IMR-90 (cell line): ENCODE data around the gene OR52K1. TPM values are rescaled to one million over a fixed set of nuclear protein-coding genes. Genes with fewer than 3 reads are reported as not detected.

ENCODE experiments used
- ATAC-seq: fragments of 200-7000 bp; cut with Tn5 transposase; 2 replicates; pipeline ENCODE4 v1.9.1; 2020; ENCODE audit warnings: low read depth, mild to moderate bottlenecking, moderate library complexity
- BruUV-seq: library from RNA; stranded (reverse); fragments of 400-500 nt; replicated peaks from 2 replicates; lab custom pipeline; 2021; lab: Mats Ljungman, UMichigan
- CTCF ChIA-PET: fragments of 300-600 bp; formaldehyde crosslinking; extraction: SDS; loops from one replicate; lab custom pipeline; 2021; ENCODE audit warnings: antibody characterized with exemption; lab: Yijun Ruan, JAX
- POLR2A ChIA-PET: fragments of 300-600 bp; sonication (Branson Sonifier 250); formaldehyde crosslinking; loops from one replicate; lab custom pipeline; 2022; ENCODE audit warnings: antibody characterized with exemption; ENCODE audit not compliant: unreplicated experiment; lab: Charles Lee
- DNase-seq: peaks from one replicate; pipeline ENCODE4 v3.0.0; 2013
- H2AFZ ChIP-seq: replicated peaks from 2 replicates; pipeline ENCODE3; 2013; ENCODE audit warnings: low read length, mild to moderate bottlenecking; ENCODE audit not compliant: poor library complexity
- H2AK5ac ChIP-seq: 2 replicates; pipeline ENCODE4 v1.6.1; 2013; ENCODE audit warnings: low read depth, low read length, inconsistent platforms
- H2AK9ac ChIP-seq: replicated peaks from 2 replicates; pipeline ENCODE3; 2013; ENCODE audit warnings: mild to moderate bottlenecking, low read depth, low read length, moderate library complexity; ENCODE audit not compliant: poor library complexity
- H2BK120ac ChIP-seq: 2 replicates; pipeline ENCODE4 v1.6.1; 2013; ENCODE audit warnings: low read depth, low read length, inconsistent platforms
- H2BK15ac ChIP-seq: 3 replicates; pipeline ENCODE4 v1.6.1; 2013; ENCODE audit warnings: low read depth, low read length, inconsistent platforms
- H2BK20ac ChIP-seq: 2 replicates; pipeline ENCODE4 v1.6.1; 2013; ENCODE audit warnings: low read depth, mild to moderate bottlenecking, inconsistent platforms, low read length, moderate library complexity
- H2BK5ac ChIP-seq: 2 replicates; pipeline ENCODE4 v1.6.1; 2013; ENCODE audit warnings: mild to moderate bottlenecking, low read depth, low read length, inconsistent platforms; ENCODE audit not compliant: poor library complexity, severe bottlenecking
- H3K14ac ChIP-seq: replicated peaks from 2 replicates; pipeline ENCODE4 v1.6.1; 2013; ENCODE audit warnings: low read depth, low read length, inconsistent platforms
- H3K18ac ChIP-seq: 2 replicates; pipeline ENCODE4 v1.6.1; 2013; ENCODE audit warnings: low read depth, low read length, control low read depth
- H3K23ac ChIP-seq: 2 replicates; pipeline ENCODE4 v1.6.1; 2013; ENCODE audit warnings: low read depth, low read length, inconsistent platforms
- H3K27ac ChIP-seq: 2 replicates; pipeline ENCODE4 v1.5.1; 2013; ENCODE audit warnings: mild to moderate bottlenecking, control low read depth, low read length; ENCODE audit not compliant: insufficient read depth
- H3K27me3 ChIP-seq: 2 replicates; pipeline ENCODE4 v1.6.1; 2013; ENCODE audit warnings: low read length; ENCODE audit not compliant: control insufficient read depth, insufficient read depth
- H3K36me3 ChIP-seq: 2 replicates; pipeline ENCODE4 v1.6.1; 2013; ENCODE audit warnings: low read length, mixed read lengths; ENCODE audit not compliant: control insufficient read depth, insufficient read depth
- H3K4ac ChIP-seq: 2 replicates; pipeline ENCODE4 v1.6.1; 2013; ENCODE audit warnings: low read depth, low read length, inconsistent platforms
- H3K4me1 ChIP-seq: 2 replicates; pipeline ENCODE4 v1.6.1; 2013; ENCODE audit warnings: low read length, mixed read lengths; ENCODE audit not compliant: control insufficient read depth, insufficient read depth
- H3K4me2 ChIP-seq: 2 replicates; pipeline ENCODE4 v1.6.1; 2013; ENCODE audit warnings: low read depth, mild to moderate bottlenecking, control low read depth, low read length, moderate library complexity
- H3K4me3 ChIP-seq: 2 replicates; pipeline ENCODE4 v1.5.1; 2013; ENCODE audit warnings: low read depth, mild to moderate bottlenecking, control low read depth, low read length, moderate library complexity; ENCODE audit not compliant: insufficient read depth
- H3K56ac ChIP-seq: 2 replicates; pipeline ENCODE4 v1.6.1; 2013; ENCODE audit warnings: low read length, inconsistent platforms; ENCODE audit not compliant: insufficient read depth; ENCODE audit errors: extremely low read depth
- H3K79me1 ChIP-seq, 2 experiments: 2 replicates each; pipeline ENCODE4 v1.6.1; 2013; ENCODE audit warnings: low read length in 2 of 2, inconsistent platforms in 1 of 2, low read depth in 1 of 2
- H3K9ac ChIP-seq: 2 replicates; pipeline ENCODE4 v1.6.1; 2013; ENCODE audit warnings: low read depth, low read length, control low read depth
- H3K9me1 ChIP-seq: 2 replicates; pipeline ENCODE4 v1.6.1; 2013; ENCODE audit warnings: low read length, inconsistent platforms; ENCODE audit not compliant: insufficient read depth
- H3K9me3 ChIP-seq: 2 replicates; pipeline ENCODE4 v1.6.1; 2013; ENCODE audit warnings: low read length; ENCODE audit not compliant: control insufficient read depth, insufficient read depth
- H4K20me1 ChIP-seq: 2 replicates; pipeline ENCODE4 v1.6.1; 2013; ENCODE audit warnings: low read length, inconsistent platforms; ENCODE audit not compliant: insufficient read depth
- H4K5ac ChIP-seq: 2 replicates; pipeline ENCODE4 v1.6.1; 2013; ENCODE audit warnings: mild to moderate bottlenecking, low read depth, low read length, control low read depth
- H4K8ac ChIP-seq, 2 experiments: 2 replicates each; pipeline ENCODE4 v1.6.1; 2013; ENCODE audit warnings: low read depth in 2 of 2, low read length in 2 of 2, control low read depth in 1 of 2, inconsistent platforms in 1 of 2
- H4K91ac ChIP-seq: 2 replicates; pipeline ENCODE4 v1.6.1; 2013; ENCODE audit warnings: low read depth, low read length, inconsistent platforms; ENCODE audit not compliant: insufficient read depth
- BHLHE40 ChIP-seq: fragments of 150-350 bp; IDR thresholded peaks from 2 replicates; pipeline ENCODE4 v1.6.1; 2016; ENCODE audit warnings: mild to moderate bottlenecking, low read depth, low read length
- CEBPB ChIP-seq: IDR thresholded peaks from 2 replicates; pipeline ENCODE4 v1.6.1; 2012; ENCODE audit warnings: low read depth, low read length, improper control_type of control experiment
- CTCF ChIP-seq: conservative IDR thresholded peaks from 2 replicates; pipeline ENCODE4 v1.5.1; 2012; ENCODE audit warnings: mild to moderate bottlenecking, low read depth, low read length, improper control_type of control experiment
- ELK1 ChIP-seq: fragments of 150-350 bp; IDR thresholded peaks from 2 replicates; pipeline ENCODE4 v1.6.1; 2016; ENCODE audit warnings: low read depth, mild to moderate bottlenecking, low read length, moderate library complexity, borderline replicate concordance
- FOS ChIP-seq: fragments of 150-350 bp; IDR thresholded peaks from 2 replicates; pipeline ENCODE4 v1.6.1; 2016; ENCODE audit warnings: low read depth, low read length
- MAFK ChIP-seq: IDR thresholded peaks from 2 replicates; pipeline ENCODE4 v1.6.1; 2012; ENCODE audit warnings: low read depth, low read length, improper control_type of control experiment
- MAZ ChIP-seq: IDR thresholded peaks from 2 replicates; pipeline ENCODE4 v1.6.1; 2012; ENCODE audit warnings: low read depth, mild to moderate bottlenecking, low read length, improper control_type of control experiment, moderate library complexity, borderline replicate concordance
- MXI1 ChIP-seq: IDR thresholded peaks from 2 replicates; pipeline ENCODE4 v1.6.1; 2012; ENCODE audit warnings: low read depth, mild to moderate bottlenecking, low read length, moderate library complexity, borderline replicate concordance
- NFE2L2 ChIP-seq: fragments of 150-350 bp; IDR thresholded peaks from 2 replicates; pipeline ENCODE4 v1.6.1; 2016; ENCODE audit warnings: low read depth, mild to moderate bottlenecking, low read length
- POLR2A ChIP-seq: IDR thresholded peaks from 2 replicates; pipeline ENCODE4 v1.6.1; 2012; ENCODE audit warnings: mild to moderate bottlenecking, low read depth, low read length
- RAD21 ChIP-seq: IDR thresholded peaks from 2 replicates; pipeline ENCODE4 v1.6.1; 2012; ENCODE audit warnings: low read length, improper control_type of control experiment
- RCOR1 ChIP-seq: IDR thresholded peaks from 2 replicates; pipeline ENCODE4 v1.6.1; 2012; ENCODE audit warnings: mild to moderate bottlenecking, low read length, improper control_type of control experiment; ENCODE audit not compliant: insufficient replicate concordance
- RFX5 ChIP-seq: IDR thresholded peaks from 2 replicates; pipeline ENCODE4 v1.8.0; 2012; ENCODE audit warnings: low read depth, mild to moderate bottlenecking, low read length, moderate library complexity
- SMC3 ChIP-seq: fragments of 150-350 bp; IDR thresholded peaks from 2 replicates; pipeline ENCODE4 v1.6.1; 2016; ENCODE audit warnings: low read depth, mild to moderate bottlenecking, antibody characterized with exemption, low read length, moderate library complexity
- USF2 ChIP-seq: fragments of 150-350 bp; IDR thresholded peaks from 2 replicates; pipeline ENCODE4 v1.6.1; 2017; ENCODE audit warnings: mild to moderate bottlenecking, antibody characterized with exemption, low read length, low read depth
- WGBS, 2 experiments: methylation state at CpG; one replicate each; pipeline versions ENCODE4 v1.1.5 to v1.1.7; 2013; ENCODE audit warnings: missing lambda C conversion rate in 2 of 2; ENCODE audit not compliant: insufficient read length in 1 of 2; ENCODE audit errors: extremely low coverage in 2 of 2; 5-methylcytosine and 5-hydroxymethylcytosine counted together
- dilution Hi-C: fragments of 300-500 bp; cut with HindIII; formaldehyde crosslinking; loops from one replicate; pipeline ENCODE4 v1.14.3; 2018; ENCODE audit warnings: low sequenced_read_pairs; ENCODE audit not compliant: unreplicated experiment
- in situ Hi-C: fragments of 300-500 bp; cut with MboI; formaldehyde crosslinking; loops from 3 replicates; pipeline ENCODE4 v1.14.3; 2019; ENCODE audit warnings: low sequenced_read_pairs, inconsistent platforms, mixed read lengths
- intact Hi-C: fragments of 100-400 bp; cut with micrococcal nuclease; formaldehyde crosslinking; loops from 2 replicates; pipeline ENCODE4 v1.10.0; 2022
- polyA plus RNA-seq, 3 experiments: library from polyadenylated mRNA; depleted of rRNA; stranded (reverse); fragments of >200 nt; gene quantifications; 2 replicates each; pipeline ENCODE4 v1.2.3, GENCODE V29; 2012; ENCODE audit warnings: low replicate concordance in 1 of 3
- total RNA-seq: library from RNA; depleted of rRNA; stranded (reverse); fragments of >200 nt; gene quantifications from 2 replicates; pipeline ENCODE4 v1.2.3, GENCODE V29; 2012

The OR52K1 gene
- total and polyA plus RNA-seq, 2 of the 4 experiments (the other 2 are of a cell fraction): not detected

GRCh38 chr11:4495986-4496385, 13.5 kb downstream of the OR52K1 start:
- Histone ChIP-seq H4K20me1 (no peaks in the 10 kb centered on the region), H3K4me3 (no peak overlapping the region), H3K18ac (no peak overlapping the region), H2BK20ac (no peak overlapping the region), H2AK9ac (no peak overlapping the region), H3K36me3 (no peaks in the 10 kb centered on the region), H3K27me3 (peaks cover 14% of the 10 kb centered on the region), H2BK5ac (no peak overlapping the region), H4K91ac (no peak overlapping the region), H4K8ac (no peak overlapping the region), H3K9me1 (no peaks in the 10 kb centered on the region), H2BK15ac (no peak overlapping the region), H3K4me1 (no peaks in the 10 kb centered on the region), H3K14ac (no peak overlapping the region), H4K5ac (no peak overlapping the region), H3K23ac (no peak overlapping the region), H3K9ac (no peak overlapping the region), H3K56ac (no peak overlapping the region), H2AFZ (no peak overlapping the region), H3K9me3 (no peaks in the 10 kb centered on the region), H3K4me2 (no peak overlapping the region), H2AK5ac (no peak overlapping the region), H2BK120ac (no peak overlapping the region), H3K4ac (no peak overlapping the region), H3K27ac (no peak overlapping the region), H3K79me1 (no peaks in the 10 kb centered on the region)
- dilution Hi-C loops (no loop called here), intact Hi-C loops (no loop called here), in situ Hi-C loops (no loop called here)
- ChIA-PET CTCF (no interaction called here), POLR2A (no interaction called here)
- DNase-seq: no peak
- 0% methylated on average over 2 of the region's 6 CpGs; no CpG with 5 or more reads in 1 of the 2 experiments for WGBS, 2 experiments
- TF ChIP-seq CEBPB: no peak
- TF ChIP-seq FOS: no peak
- TF ChIP-seq MXI1: no peak
- TF ChIP-seq RAD21: no peak
- no peak for TF ChIP-seq BHLHE40
- no peak for TF ChIP-seq CTCF
- TF ChIP-seq MAFK: no peak
- TF ChIP-seq RCOR1: no peak
- no peak for TF ChIP-seq POLR2A
- TF ChIP-seq SMC3: no peak
- TF ChIP-seq NFE2L2: no peak
- TF ChIP-seq USF2: no peak
- no peak for TF ChIP-seq ELK1
- TF ChIP-seq MAZ: no peak
- no peak for TF ChIP-seq RFX5
- no TSS peak for BruUV-seq
- ATAC-seq: no peak
